Measurements from ENCODE around the gene SMCHD1.

DNA sequence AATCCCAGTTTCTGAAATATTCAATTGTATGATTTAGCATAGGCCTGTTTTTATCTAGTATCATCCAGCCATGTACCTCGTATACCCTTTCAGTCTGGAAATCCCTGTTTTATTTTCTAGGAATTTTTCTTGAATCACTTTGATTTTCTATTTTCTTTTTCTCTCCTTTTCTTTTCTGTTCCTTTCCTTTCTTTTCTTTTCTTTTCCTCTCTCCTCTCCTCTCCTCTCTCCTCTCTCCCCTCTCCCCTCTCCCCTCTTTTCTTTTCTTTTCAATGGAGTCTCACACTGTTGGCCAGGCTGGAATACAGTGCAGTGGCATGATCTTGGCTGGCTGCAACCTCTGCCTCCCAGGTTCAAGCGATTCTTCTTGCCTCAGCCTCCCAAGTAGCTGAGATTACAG lies 63.5 kb downstream of the SMCHD1 start:
- TF ChIP-seq, protein P1, sequence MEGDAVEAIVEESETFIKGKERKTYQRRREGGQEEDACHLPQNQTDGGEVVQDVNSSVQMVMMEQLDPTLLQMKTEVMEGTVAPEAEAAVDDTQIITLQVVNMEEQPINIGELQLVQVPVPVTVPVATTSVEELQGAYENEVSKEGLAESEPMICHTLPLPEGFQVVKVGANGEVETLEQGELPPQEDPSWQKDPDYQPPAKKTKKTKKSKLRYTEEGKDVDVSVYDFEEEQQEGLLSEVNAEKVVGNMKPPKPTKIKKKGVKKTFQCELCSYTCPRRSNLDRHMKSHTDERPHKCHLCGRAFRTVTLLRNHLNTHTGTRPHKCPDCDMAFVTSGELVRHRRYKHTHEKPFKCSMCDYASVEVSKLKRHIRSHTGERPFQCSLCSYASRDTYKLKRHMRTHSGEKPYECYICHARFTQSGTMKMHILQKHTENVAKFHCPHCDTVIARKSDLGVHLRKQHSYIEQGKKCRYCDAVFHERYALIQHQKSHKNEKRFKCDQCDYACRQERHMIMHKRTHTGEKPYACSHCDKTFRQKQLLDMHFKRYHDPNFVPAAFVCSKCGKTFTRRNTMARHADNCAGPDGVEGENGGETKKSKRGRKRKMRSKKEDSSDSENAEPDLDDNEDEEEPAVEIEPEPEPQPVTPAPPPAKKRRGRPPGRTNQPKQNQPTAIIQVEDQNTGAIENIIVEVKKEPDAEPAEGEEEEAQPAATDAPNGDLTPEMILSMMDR (IDR thresholded peaks at IDR 0.05), result no peak
- TF ChIP-seq POLR2A (IDR thresholded peaks at IDR 0.05), result no peak

All from right lobe of liver (tissue), 4 donors.